Panc1 (cell line): ENCODE results near the gene JKAMP. TPM values are rescaled to one million over a fixed set of nuclear protein-coding genes. Genes with fewer than 3 reads are reported as not detected.

ENCODE experiments used
- ATAC-seq: fragments of 200-7000 bp; cut with Tn5 transposase; 2 replicates; pipeline ENCODE4 v1.9.1; 2020; ENCODE audit warnings: mild to moderate bottlenecking, moderate library complexity
- BruUV-seq: library from RNA; stranded (reverse); fragments of 400-500 nt; replicated peaks from 2 replicates; lab custom pipeline; 2021; lab: Mats Ljungman, UMichigan
- CTCF ChIA-PET: fragments of 300-600 bp; sonication (Branson Sonifier 250); formaldehyde crosslinking; loops from one replicate; lab custom pipeline; 2022; ENCODE audit warnings: antibody characterized with exemption; lab: Charles Lee
- POLR2A ChIA-PET: fragments of 300-600 bp; sonication (Branson Sonifier 250); formaldehyde crosslinking; loops from one replicate; lab custom pipeline; 2022; ENCODE audit warnings: antibody characterized with exemption; lab: Charles Lee
- DNase-seq: peaks from one replicate; pipeline ENCODE4 v3.0.0-alpha.2; 2010; ENCODE audit warnings: low read depth, low spot score
- H3K27ac ChIP-seq: 2 replicates; pipeline ENCODE4 v1.5.1; 2011; ENCODE audit warnings: mild to moderate bottlenecking, low read length, inconsistent platforms
- H3K27me3 ChIP-seq: fragments of 200-500 bp; sonication (Bioruptor generic); 2 replicates; pipeline ENCODE4 v1.6.0; 2014; ENCODE audit warnings: low read length, inconsistent platforms; ENCODE audit not compliant: control insufficient read depth, insufficient read depth
- H3K36me3 ChIP-seq: fragments of 200-500 bp; sonication (Bioruptor generic); 2 replicates; pipeline ENCODE4 v1.5.1; 2014; ENCODE audit warnings: inconsistent platforms, mild to moderate bottlenecking, low read length, moderate library complexity; ENCODE audit not compliant: control insufficient read depth, insufficient read depth
- H3K4me1 ChIP-seq: 2 replicates; pipeline ENCODE4 v1.5.1; 2011; ENCODE audit warnings: inconsistent platforms, mild to moderate bottlenecking, low read length, moderate library complexity; ENCODE audit not compliant: control insufficient read depth, insufficient read depth
- H3K4me3 ChIP-seq, 2 experiments: 2 replicates each; pipeline ENCODE4 v1.5.1; 2011 to 2012; ENCODE audit warnings: low read depth in 2 of 2, low read length in 2 of 2, mild to moderate bottlenecking in 2 of 2, inconsistent platforms in 1 of 2, moderate library complexity in 1 of 2
- H3K9me3 ChIP-seq: fragments of 200-500 bp; sonication (Bioruptor generic); 2 replicates; pipeline ENCODE4 v1.5.1; 2014; ENCODE audit warnings: low read depth, mild to moderate bottlenecking, inconsistent platforms, low read length, moderate library complexity; ENCODE audit not compliant: control insufficient read depth, insufficient read depth
- CTCF ChIP-seq: fragments of 450-650 bp; IDR thresholded peaks from 2 replicates; pipeline ENCODE4 v1.5.1; 2017; ENCODE audit warnings: mild to moderate bottlenecking
- POLR2AphosphoS5 ChIP-seq: IDR thresholded peaks from 2 replicates; pipeline ENCODE4 v1.6.1; 2012; ENCODE audit warnings: mild to moderate bottlenecking, low read depth, low read length, moderate library complexity
- REST ChIP-seq, 2 experiments: IDR thresholded peaks; 2 replicates each; pipeline ENCODE4 v1.6.1; 2011 to 2012; ENCODE audit warnings: low read depth in 2 of 2, control low read depth in 1 of 2, low read length in 1 of 2, mild to moderate bottlenecking in 1 of 2, moderate library complexity in 1 of 2; ENCODE audit not compliant: insufficient read depth in 1 of 2
- SIN3A ChIP-seq: IDR thresholded peaks from 2 replicates; pipeline ENCODE4 v1.6.1; 2012; ENCODE audit warnings: low read depth, mild to moderate bottlenecking, low read length, moderate library complexity, borderline replicate concordance; ENCODE audit not compliant: insufficient read depth
- TCF7L2 ChIP-seq: IDR thresholded peaks from 2 replicates; pipeline ENCODE4 v1.6.1; 2011; ENCODE audit warnings: mild to moderate bottlenecking, low read depth, low read length, inconsistent platforms
- in situ Hi-C: cut with HindIII; loops from 2 replicates; pipeline ENCODE4 v1.10.0; 2016; ENCODE audit warnings: low sequenced_read_pairs, low pct_unique_long_range_greater_than_20kb
- intact Hi-C: fragments of 100-400 bp; cut with micrococcal nuclease; formaldehyde crosslinking; loops from one replicate; pipeline ENCODE4 v1.10.0; 2022; ENCODE audit not compliant: unreplicated experiment
- total RNA-seq: library from RNA; stranded (reverse); gene quantifications from one replicate; pipeline ENCODE4 v1.2.1, GENCODE V29; 2021; ENCODE audit not compliant: unreplicated experiment

The JKAMP gene
- total RNA-seq, 1 experiment from 2014 or later: 36.0 TPM

- Histone ChIP-seq H3K27me3 (no peaks in the 10 kb centered on the region), H3K9me3 (no peaks in the 10 kb centered on the region), H3K4me3 (peak overlapping the region; percentile 87 to 94), H3K4me1 (peaks cover 19% of the 10 kb centered on the region), H3K27ac (peak overlapping the region; percentile 94), H3K36me3 (peaks cover 17% of the 10 kb centered on the region)
- POLR2A ChIA-PET: no interaction called here
- TF ChIP-seq POLR2AphosphoS5: no peak
- no peak for TF ChIP-seq REST (IDR thresholded peaks at IDR 0.05; ENCODE audit: insufficient read depth in 1 of 2, low read depth in 2 of 2, low read length in 1 of 2)
- TF ChIP-seq CTCF: no peak
- TF ChIP-seq SIN3A: no peak
- no peak for TF ChIP-seq TCF7L2
- DNase-seq (peak; percentile 56), ATAC-seq (no peak)
- intact Hi-C loops: no loop called here
- CTCF ChIA-PET: interaction anchor here (1.1 kb wide), 1 partner anchor 94 kb away, joined by 4 read pairs; the partner anchor contains the start of gene CCDC175
- in situ Hi-C loops: no loop called here
- BruUV-seq: TSS peak; percentile 65
Measured at GRCh38 chr14:59482541-59483331, 1.6 kb upstream of the JKAMP start.

GRCh38 chr14:59483363-59483762, 954 bp upstream of the JKAMP start:
- intact Hi-C loops (no loop called here), in situ Hi-C loops (no loop called here)
- no peak for ATAC-seq
- H3K27ac ChIP-seq: peak overlapping the region; percentile 94
- CTCF ChIA-PET: interaction anchor here (1.1 to 1.2 kb wide), 2 partner anchors 40 to 93 kb away, joined by 3 to 4 read pairs; partner anchors contain the start of gene CCDC175
- peaks cover 21% of the 10 kb centered on the region for H3K36me3 ChIP-seq
- peak; percentile 1 for DNase-seq
- TF ChIP-seq POLR2AphosphoS5 (no peak), CTCF (no peak), REST (IDR thresholded peaks at IDR 0.05; ENCODE audit: insufficient read depth in 1 of 2, low read depth in 2 of 2, low read length in 1 of 2) (no peak), SIN3A (no peak), TCF7L2 (no peak)
- no peaks in the 10 kb centered on the region for H3K9me3 ChIP-seq
- POLR2A ChIA-PET: no interaction called here
- peaks cover 19% of the 10 kb centered on the region for H3K4me1 ChIP-seq
- H3K27me3 ChIP-seq: no peaks in the 10 kb centered on the region
- H3K4me3 ChIP-seq: peak overlapping the region; percentile 87 to 94
- BruUV-seq: no TSS peak
